Neural cell (in vitro differentiated cells): ENCODE data around the gene TUBB2A. TPM values are rescaled to one million over a fixed set of nuclear protein-coding genes. Genes with fewer than 3 reads are reported as not detected.
A peak's percentile ranks its signal among the peaks of the same experiment; 100 is the strongest.

Experiments used
- H2AFZ ChIP-seq: fragments of 200-600, 300-800 bp; sonication (generic), shearing (Covaris generic); 2 replicates; pipeline ENCODE4 v1.6.0; 2014; ENCODE audit warnings: low read depth, mild to moderate bottlenecking, antibody characterized with exemption, low read length, moderate library complexity
- H3F3A ChIP-seq: fragments of 200-600 bp; shearing (Covaris generic); 2 replicates; pipeline ENCODE4 v1.6.1; 2016; ENCODE audit warnings: mild to moderate bottlenecking, moderate library complexity, mixed read lengths, antibody characterized with exemption, low read length; ENCODE audit not compliant: insufficient read depth, poor library complexity, severe bottlenecking
- H3K27ac ChIP-seq: fragments of 200-600, 300-800 bp; sonication (generic), shearing (Covaris generic); 2 replicates; pipeline ENCODE4 v1.5.1; 2014; ENCODE audit warnings: mild to moderate bottlenecking, low read length, moderate library complexity
- H3K27me3 ChIP-seq: fragments of 300-800, 200-600 bp; sonication (generic), shearing (Covaris generic); 2 replicates; pipeline ENCODE4 v1.6.0; 2014; ENCODE audit warnings: mild to moderate bottlenecking, low read depth, low read length, moderate library complexity; ENCODE audit not compliant: insufficient read depth
- H3K36me3 ChIP-seq: fragments of 300-800, 200-600 bp; sonication (generic), shearing (Covaris generic); 2 replicates; pipeline ENCODE4 v1.5.1; 2014; ENCODE audit warnings: mild to moderate bottlenecking, antibody characterized with exemption, low read length, moderate library complexity; ENCODE audit not compliant: insufficient read depth
- H3K4me2 ChIP-seq: fragments of 300-800, 200-600 bp; sonication (generic), shearing (Covaris generic); 2 replicates; pipeline ENCODE4 v1.6.0; 2014; ENCODE audit warnings: mild to moderate bottlenecking, low read length
- H3K4me3 ChIP-seq: fragments of 300-800, 200-600 bp; sonication (generic), shearing (Covaris generic); 2 replicates; pipeline ENCODE4 v1.5.1; 2014; ENCODE audit warnings: mild to moderate bottlenecking, low read length, moderate library complexity
- H3K79me2 ChIP-seq: fragments of 200-600 bp; shearing (Covaris generic); replicated peaks from 2 replicates; pipeline ENCODE4 v1.6.0; 2014; ENCODE audit warnings: mild to moderate bottlenecking, low read length, moderate library complexity; ENCODE audit not compliant: insufficient read depth
- H3K9ac ChIP-seq: fragments of 300-800, 200-600 bp; sonication (generic), shearing (Covaris generic); 2 replicates; pipeline ENCODE4 v1.6.1; 2016; ENCODE audit warnings: mild to moderate bottlenecking, low read length, mixed read lengths
- H3K9me2 ChIP-seq: fragments of 200-600 bp; shearing (Covaris generic); 2 replicates; pipeline ENCODE4 v1.6.1; 2016; ENCODE audit warnings: mild to moderate bottlenecking, low read length, mixed read lengths; ENCODE audit not compliant: insufficient read depth
- H3K9me3 ChIP-seq: fragments of 200-600, 300-800 bp; sonication (generic), shearing (Covaris generic); 2 replicates; pipeline ENCODE4 v1.6.1; 2016; ENCODE audit warnings: mild to moderate bottlenecking, mixed run types, low read length, moderate library complexity, mixed read lengths
- H4K20me1 ChIP-seq: fragments of 200-600 bp; shearing (Covaris generic); 2 replicates; pipeline ENCODE4 v1.6.1; 2016; ENCODE audit warnings: mild to moderate bottlenecking, mixed run types; ENCODE audit not compliant: insufficient read depth
- CTCF ChIP-seq: fragments of 450-650 bp; IDR thresholded peaks from 2 replicates; pipeline ENCODE4 v1.5.1; 2014; ENCODE audit warnings: antibody characterized with exemption, mild to moderate bottlenecking, moderate library complexity; ENCODE audit not compliant: poor library complexity, severe bottlenecking
- EP300 ChIP-seq: fragments of 450-650 bp; conservative IDR thresholded peaks from 2 replicates; pipeline ENCODE4 v1.6.1; 2014; ENCODE audit warnings: antibody characterized with exemption, mild to moderate bottlenecking, moderate library complexity; ENCODE audit not compliant: poor library complexity, severe bottlenecking
- EZH2 ChIP-seq: fragments of 200-600, 300-800 bp; shearing (Covaris generic), sonication (generic); IDR thresholded peaks from 2 replicates; pipeline ENCODE4 v1.6.1; 2014; ENCODE audit warnings: antibody characterized with exemption, low read length, borderline replicate concordance, mild to moderate bottlenecking; ENCODE audit not compliant: insufficient read depth, poor library complexity, severe bottlenecking
- MXI1 ChIP-seq: fragments of 450-650 bp; conservative IDR thresholded peaks from 2 replicates; pipeline ENCODE4 v1.6.1; 2014; ENCODE audit warnings: antibody characterized with exemption, mild to moderate bottlenecking; ENCODE audit not compliant: poor library complexity, severe bottlenecking
- POLR2AphosphoS5 ChIP-seq: IDR thresholded peaks from 2 replicates; pipeline ENCODE4 v1.6.1; 2012
- RAD21 ChIP-seq: fragments of 450-650 bp; conservative IDR thresholded peaks from 2 replicates; pipeline ENCODE4 v1.6.1; 2014; ENCODE audit warnings: antibody characterized with exemption, mild to moderate bottlenecking, moderate library complexity
- REST ChIP-seq: IDR thresholded peaks from 2 replicates; pipeline ENCODE4 v1.6.1; 2012; ENCODE audit warnings: borderline replicate concordance
- SMC3 ChIP-seq: fragments of 450-650 bp; conservative IDR thresholded peaks from 2 replicates; pipeline ENCODE4 v1.6.1; 2014; ENCODE audit warnings: antibody characterized with exemption, mild to moderate bottlenecking, moderate library complexity; ENCODE audit not compliant: poor library complexity
- TAF1 ChIP-seq: IDR thresholded peaks from 2 replicates; pipeline ENCODE4 v1.6.1; 2012; ENCODE audit warnings: low read depth
- polyA plus RNA-seq: library from polyadenylated mRNA; depleted of rRNA; stranded (reverse); fragments of >200 nt; gene quantifications from 2 replicates; pipeline ENCODE4 v1.2.3, GENCODE V29; 2014

TUBB2A gene
- polyA plus RNA-seq, 1 donor from 2014 or later = 1,088 TPM

GRCh38 chr6:3193102-3193849 is 35.9 kb upstream of the TUBB2A start:
- TF ChIP-seq RAD21 = no peak
- no peak for TF ChIP-seq CTCF
- no peak for TF ChIP-seq SMC3
- TF ChIP-seq EP300 = no peak
- TF ChIP-seq TAF1 = no peak
- TF ChIP-seq MXI1 = no peak
- TF ChIP-seq POLR2AphosphoS5 = no peak
- TF ChIP-seq REST = no peak
- TF ChIP-seq EZH2 = no peak
- no peak overlapping the region for H2AFZ ChIP-seq
- peak overlapping the region; percentile 100 for H3K27ac ChIP-seq

GRCh38 chr6:3190779-3191178 is 33.4 kb upstream of the TUBB2A start:
- Histone ChIP-seq H3K4me3 (no peak overlapping the region), H4K20me1 (no peaks in the 10 kb centered on the region), H3K9me2 (no peaks in the 10 kb centered on the region), H3K27ac (no peak overlapping the region), H3K9ac (no peak overlapping the region), H3K79me2 (peaks cover 3% of the 10 kb centered on the region), H3K27me3 (no peaks in the 10 kb centered on the region), H2AFZ (no peak overlapping the region), H3K4me2 (no peak overlapping the region), H3K9me3 (no peaks in the 10 kb centered on the region), H3K36me3 (no peaks in the 10 kb centered on the region), H3F3A (peaks cover 4% of the 10 kb centered on the region)
- TF ChIP-seq EP300 (no peak), EZH2 (no peak), CTCF (no peak), POLR2AphosphoS5 (no peak), TAF1 (no peak), REST (no peak), RAD21 (no peak), MXI1 (no peak), SMC3 (no peak)

More at GRCh38 chr6:3193102-3193849, 35.9 kb upstream of the TUBB2A start:
- Histone ChIP-seq H3K4me3 (no peak overlapping the region), H3K9me2 (no peaks in the 10 kb centered on the region), H3K4me2 (peak overlapping the region; percentile 19), H3K79me2 (peaks cover 3% of the 10 kb centered on the region), H3K9ac (peak overlapping the region; percentile 89), H3K36me3 (no peaks in the 10 kb centered on the region), H3K9me3 (no peaks in the 10 kb centered on the region), H4K20me1 (no peaks in the 10 kb centered on the region), H3F3A (peaks cover 4% of the 10 kb centered on the region), H3K27me3 (no peaks in the 10 kb centered on the region)
